ENCODE measurements around the gene PRAMEF8. TPM values are rescaled to one million over a fixed set of nuclear protein-coding genes. Genes with fewer than 3 reads are reported as not detected.
"Not testable (repeated sequence)": the region's sequence is repeated elsewhere in the genome, so short reads cannot be mapped to it uniquely, and the experiment has no call there.

The PRAMEF8 gene
- total RNA-seq, 1 experiment from 2014 or later, result not detected

DNA sequence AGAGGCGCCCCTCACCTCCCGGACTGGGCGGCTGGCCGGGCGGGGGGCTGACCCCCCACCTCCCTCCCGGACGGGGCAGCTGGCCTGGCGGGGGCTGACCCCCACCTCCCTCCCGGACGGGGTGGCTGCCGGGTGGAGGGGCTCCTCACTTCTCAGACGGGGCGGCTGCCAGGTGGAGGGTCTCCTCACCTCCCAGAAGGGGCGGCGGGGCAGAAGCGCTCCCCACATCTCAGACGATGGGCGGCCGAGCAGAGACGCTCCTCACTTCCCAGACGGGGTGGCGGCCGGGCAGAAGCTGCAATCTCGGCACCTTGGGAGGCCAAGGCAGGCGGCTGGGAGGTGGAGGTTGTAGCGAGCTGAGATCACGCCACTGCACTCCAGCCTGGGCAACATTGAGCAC is 13.8 kb upstream of the PRAMEF8 start:
- not testable (repeated sequence) for H3K9ac ChIP-seq (ENCODE audit: extremely low read depth, insufficient read length, low read length); H2BK15ac ChIP-seq (ENCODE audit: low read depth, low read length); H3K27ac Mint-ChIP-seq

DNA sequence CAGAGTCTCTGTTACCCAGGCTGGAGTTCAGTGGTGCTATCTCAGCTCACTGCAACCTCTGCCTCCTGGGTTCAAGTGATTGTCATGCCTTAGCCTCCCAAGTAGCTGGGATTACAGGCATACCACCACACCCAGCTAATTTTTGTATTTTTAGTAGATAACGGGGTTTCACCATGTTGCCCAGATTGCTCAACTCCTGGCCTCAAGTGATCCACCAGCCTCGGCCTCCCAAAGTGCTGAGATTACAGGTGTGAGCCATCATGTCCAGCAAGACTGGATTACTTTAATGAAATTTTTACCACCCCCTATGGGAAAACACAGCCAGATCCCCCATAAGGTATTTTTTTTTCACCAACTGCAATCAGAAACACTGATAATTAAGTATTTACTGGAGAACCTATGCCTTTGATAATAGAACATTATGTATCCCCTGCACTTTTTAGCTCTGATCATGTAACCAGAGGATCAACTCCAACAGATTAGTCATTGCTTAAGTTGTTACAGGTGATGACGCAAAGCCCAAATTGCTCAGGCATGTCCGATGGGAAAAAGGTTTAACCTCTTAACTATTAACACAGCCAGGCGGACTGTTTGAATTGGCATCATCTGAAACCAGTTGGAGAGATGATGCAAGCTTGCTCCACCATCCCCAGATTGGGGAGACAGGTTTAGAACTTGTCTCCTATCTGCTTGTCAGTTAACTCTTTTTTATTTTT is 12.4 kb upstream of the PRAMEF8 start:
- not testable (repeated sequence) for H3T11ph ChIP-seq (ENCODE audit: low read length); H4K20me1 ChIP-seq (ENCODE audit: control insufficient read depth, insufficient read depth, insufficient read length); H3K4me1 Mint-ChIP-seq; H2BK20ac ChIP-seq (ENCODE audit: low read depth, low read length, poor library complexity, severe bottlenecking); H3K27ac ChIP-seq (ENCODE audit: insufficient read length, low read depth, low read length); H3K79me1 ChIP-seq (ENCODE audit: insufficient read depth, low read depth, low read length, poor library complexity, severe bottlenecking); H3K9ac ChIP-seq (ENCODE audit: extremely low read depth, insufficient read length, low read length); H4K8ac ChIP-seq (replicated peaks; ENCODE audit: insufficient read length, low read depth, low read length); H4K5ac ChIP-seq (ENCODE audit: insufficient read length, low read depth, low read length); DNase-seq; H3K27ac Mint-ChIP-seq; H3K27me3 ChIP-seq (ENCODE audit: insufficient read depth, low read length); H2AK5ac ChIP-seq (ENCODE audit: insufficient read length, low read length); H3K36me3 Mint-ChIP-seq (ENCODE audit: insufficient read depth in 1 of 3, low read depth in 3 of 3); H2BK12ac ChIP-seq (ENCODE audit: insufficient read length, low read depth, low read length); H2BK5ac ChIP-seq (ENCODE audit: insufficient read length, low read length); H3K23ac ChIP-seq (ENCODE audit: insufficient read length, low read depth, low read length); H3K18ac ChIP-seq (ENCODE audit: insufficient read length, low read depth, low read length); H3K56ac ChIP-seq (ENCODE audit: insufficient read length, low read depth, low read length); H3K14ac ChIP-seq (ENCODE audit: insufficient read depth, low read length); H2BK15ac ChIP-seq (ENCODE audit: low read depth, low read length); H3K4me1 ChIP-seq (ENCODE audit: insufficient read depth, low read length); H3K23me2 ChIP-seq (ENCODE audit: insufficient read length, low read depth, low read length, poor library complexity, severe bottlenecking); H3K4me2 ChIP-seq (ENCODE audit: insufficient read depth, insufficient read length, low read length); H3K4ac ChIP-seq (ENCODE audit: low read depth, low read length); H3K27me3 Mint-ChIP-seq (ENCODE audit: low read depth); H3K4me3 Mint-ChIP-seq; H2AFZ ChIP-seq (ENCODE audit: low read length); H3K9me3 ChIP-seq (ENCODE audit: control insufficient read depth, low read depth, low read length); H3K79me2 ChIP-seq (ENCODE audit: insufficient read depth, low read length); H2BK120ac ChIP-seq (ENCODE audit: low read depth, low read length, poor library complexity, severe bottlenecking); H4K91ac ChIP-seq (ENCODE audit: insufficient read length, low read depth, low read length)
- WGBS (ENCODE audit: extremely low coverage, insufficient read length, low lambda C conversion rate), result no CpG with 5 or more reads among the region's 5 CpGs
- H3K9me3 Mint-ChIP-seq, result peaks cover 7 to 12% of the 10 kb centered on the region in 2 experiments

More for the DNA sequence above, 13.8 kb upstream of the PRAMEF8 start:
- H3K18ac ChIP-seq (ENCODE audit: insufficient read length, low read depth, low read length); H3K79me2 ChIP-seq (ENCODE audit: insufficient read depth, low read length); H3K27me3 ChIP-seq (ENCODE audit: insufficient read depth, low read length); H4K91ac ChIP-seq (ENCODE audit: insufficient read length, low read depth, low read length); H3K79me1 ChIP-seq (ENCODE audit: insufficient read depth, low read depth, low read length, poor library complexity, severe bottlenecking); H2BK20ac ChIP-seq (ENCODE audit: low read depth, low read length, poor library complexity, severe bottlenecking); H3T11ph ChIP-seq (ENCODE audit: low read length); H3K4me2 ChIP-seq (ENCODE audit: insufficient read depth, insufficient read length, low read length); H3K4me3 Mint-ChIP-seq; H3K4ac ChIP-seq (ENCODE audit: low read depth, low read length); H3K23me2 ChIP-seq (ENCODE audit: insufficient read length, low read depth, low read length, poor library complexity, severe bottlenecking); H3K27ac ChIP-seq (ENCODE audit: insufficient read length, low read depth, low read length); H2BK12ac ChIP-seq (ENCODE audit: insufficient read length, low read depth, low read length); H4K5ac ChIP-seq (ENCODE audit: insufficient read length, low read depth, low read length); H4K8ac ChIP-seq (replicated peaks; ENCODE audit: insufficient read length, low read depth, low read length); H2BK120ac ChIP-seq (ENCODE audit: low read depth, low read length, poor library complexity, severe bottlenecking); H3K14ac ChIP-seq (ENCODE audit: insufficient read depth, low read length); H4K20me1 ChIP-seq (ENCODE audit: control insufficient read depth, insufficient read depth, insufficient read length); H3K4me1 Mint-ChIP-seq; DNase-seq; H3K56ac ChIP-seq (ENCODE audit: insufficient read length, low read depth, low read length); H2AFZ ChIP-seq (ENCODE audit: low read length); H3K9me3 ChIP-seq (ENCODE audit: control insufficient read depth, low read depth, low read length); H3K23ac ChIP-seq (ENCODE audit: insufficient read length, low read depth, low read length); H2AK5ac ChIP-seq (ENCODE audit: insufficient read length, low read length); H3K27me3 Mint-ChIP-seq (ENCODE audit: low read depth); H2BK5ac ChIP-seq (ENCODE audit: insufficient read length, low read length); H3K4me1 ChIP-seq (ENCODE audit: insufficient read depth, low read length); H3K36me3 Mint-ChIP-seq (ENCODE audit: insufficient read depth in 1 of 3, low read depth in 3 of 3): not testable (repeated sequence)
- WGBS (ENCODE audit: extremely low coverage, insufficient read length, low lambda C conversion rate), result no CpG with 5 or more reads among the region's 27 CpGs
- H3K9me3 Mint-ChIP-seq, result peaks cover 7 to 12% of the 10 kb centered on the region in 2 experiments
